Measurements from ENCODE around the gene EPM2AIP1. TPM values are rescaled to one million over a fixed set of nuclear protein-coding genes. Genes with fewer than 3 reads are reported as not detected.
A peak's percentile ranks its signal among the peaks of the same experiment; 100 is the strongest.

EPM2AIP1 gene
- total RNA-seq, 4 donors from 2014 or later, result 5.4 to 13.4 (median 8.4) TPM

GRCh38 chr3:37017683-37018082, 24.8 kb upstream of the EPM2AIP1 start:
- intact Hi-C loops (cut with DNase I; ENCODE audit: low total_unique reads), result no loop called here

GRCh38 chr3:37016903-37017302, 24.0 kb upstream of the EPM2AIP1 start:
- TF ChIP-seq POLR2A (IDR thresholded peaks at IDR 0.05), result no peak
- no peak for TF ChIP-seq CTCF (IDR thresholded peaks at IDR 0.05)
- intact Hi-C loops (cut with DNase I; ENCODE audit: low total_unique reads), result no loop called here
- 94 to 96% methylated on average over 8 of the region's 8 CpGs for WGBS, 2 donors
- no peak overlapping the region for H3K4me3 ChIP-seq (ENCODE audit: low read depth, poor library complexity, severe bottlenecking)
- DNase-seq (ENCODE audit: low spot score in 2 of 2), result no peak

More at GRCh38 chr3:37017683-37018082, 24.8 kb upstream of the EPM2AIP1 start:
- TF ChIP-seq POLR2A (IDR thresholded peaks at IDR 0.05), result no peak
- TF ChIP-seq CTCF (IDR thresholded peaks at IDR 0.05), result no peak
- WGBS, 2 donors, result 77 to 96% methylated on average over 3 of the region's 3 CpGs
- H3K4me3 ChIP-seq (ENCODE audit: low read depth, poor library complexity, severe bottlenecking), result no peak overlapping the region
- no peak for DNase-seq (ENCODE audit: low spot score in 2 of 2)

GRCh38 chr3:37015642-37016041, 22.7 kb upstream of the EPM2AIP1 start:
- TF ChIP-seq POLR2A (IDR thresholded peaks at IDR 0.05) (no peak), CTCF (IDR thresholded peaks at IDR 0.05) (no peak)
- no peak for DNase-seq (ENCODE audit: low spot score in 2 of 2)
- intact Hi-C loops (cut with DNase I; ENCODE audit: low total_unique reads), result no loop called here
- H3K4me3 ChIP-seq (ENCODE audit: low read depth, poor library complexity, severe bottlenecking), result no peak overlapping the region
- 94 to 95% methylated on average over 5 of the region's 5 CpGs for WGBS, 2 donors

- TF ChIP-seq CTCF (IDR thresholded peaks at IDR 0.05) (no peak), POLR2A (IDR thresholded peaks at IDR 0.05) (no peak)
- no peak overlapping the region for H3K4me3 ChIP-seq (ENCODE audit: low read depth, poor library complexity, severe bottlenecking)
- WGBS, 2 donors, result 89 to 90% methylated on average over 2 of the region's 2 CpGs
- intact Hi-C loops (cut with DNase I; ENCODE audit: low total_unique reads), result no loop called here
- no peak for DNase-seq (ENCODE audit: low spot score in 2 of 2)
Measured at GRCh38 chr3:37014620-37015019, 21.7 kb upstream of the EPM2AIP1 start.

GRCh38 chr3:36993326-36994283, 674 bp upstream of the EPM2AIP1 start, which contains the start of gene MLH1:
Gene MLH1 (plus strand): TSS chr3:36993518. CDS start chr3:36993548, 30 bp downstream.
- intact Hi-C loops (cut with DNase I; ENCODE audit: low total_unique reads), result no loop called here
- peak within 1 kb of the TSS; percentile 83 for H3K4me3 ChIP-seq (ENCODE audit: low read depth, poor library complexity, severe bottlenecking)
- no peak for TF ChIP-seq POLR2A (IDR thresholded peaks at IDR 0.05)
- no peak for TF ChIP-seq CTCF (IDR thresholded peaks at IDR 0.05)
- peak; percentile 99 to 100 for DNase-seq (ENCODE audit: low spot score in 2 of 2)
- 0 to 1% methylated on average over 47 of the region's 47 CpGs for WGBS, 2 donors
